ENCODE data around the gene SAMHD1.

Gene SAMHD1

GRCh38 chr20:36865861-36866149 lies 85.7 kb downstream of the SAMHD1 start:
- no peak for TF ChIP-seq CTCF (IDR thresholded peaks at IDR 0.05; ENCODE audit: low read depth, low read length)
- no peak for DNase-seq (ENCODE audit: extremely low read depth, low read depth)

- no peak for TF ChIP-seq CTCF (IDR thresholded peaks at IDR 0.05; ENCODE audit: low read depth, low read length)
- no peak for DNase-seq (ENCODE audit: extremely low read depth, low read depth)
Measured at GRCh38 chr20:36865076-36865860, 86.2 kb downstream of the SAMHD1 start.

- no peak for DNase-seq (ENCODE audit: extremely low read depth, low read depth)
- no peak for TF ChIP-seq CTCF (IDR thresholded peaks at IDR 0.05; ENCODE audit: low read depth, low read length)
Measured at GRCh38 chr20:36862857-36863668, 88.4 kb downstream of the SAMHD1 start.

DNA sequence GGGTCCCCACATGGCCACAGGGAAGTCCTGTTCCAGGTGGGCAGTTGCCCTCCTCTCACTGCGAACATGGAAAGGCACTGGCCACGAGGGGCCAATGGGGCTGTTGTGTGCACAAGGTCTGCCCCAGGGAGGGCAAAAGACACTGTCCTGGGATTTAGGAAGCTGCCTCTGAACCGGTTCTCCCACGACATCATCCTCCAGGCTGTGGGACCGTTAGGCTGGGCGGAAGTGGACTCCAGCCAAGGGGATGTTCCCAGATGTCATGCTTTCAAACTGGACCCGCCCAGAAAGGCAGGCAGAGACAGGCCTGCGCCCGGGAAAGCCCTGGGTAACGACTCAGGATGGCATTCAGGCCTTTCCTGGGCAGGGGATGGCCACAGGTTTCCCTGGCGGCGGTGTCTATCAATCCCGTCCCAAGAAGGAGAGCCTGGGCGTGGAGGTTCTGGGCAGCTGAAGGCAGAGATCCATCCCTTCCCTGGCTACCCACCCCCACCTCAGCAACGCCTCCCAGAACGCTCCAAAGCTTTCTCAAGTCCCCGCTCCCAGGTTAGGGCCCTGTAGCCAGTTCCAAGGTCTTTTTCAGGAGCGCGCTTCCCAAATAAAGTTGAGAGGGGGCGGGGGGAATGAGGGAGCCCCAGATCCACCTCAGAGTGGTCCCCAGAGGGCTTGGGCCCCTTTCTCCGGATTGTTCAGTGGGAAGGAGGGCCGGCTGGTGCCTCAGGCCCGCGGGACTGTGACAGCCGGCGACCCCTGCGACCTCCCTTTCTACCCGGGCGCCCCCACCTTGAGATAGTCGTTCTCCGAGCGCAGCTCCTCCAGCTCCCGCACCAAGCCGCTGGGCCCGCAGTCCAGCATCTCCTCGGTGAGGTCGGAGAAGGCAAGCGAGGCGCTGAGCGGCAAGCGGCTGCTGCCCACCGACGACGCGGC lies 89.4 kb downstream of the SAMHD1 start:
- DNase-seq (ENCODE audit: extremely low read depth, low read depth) = peak; percentile 48

DNA sequence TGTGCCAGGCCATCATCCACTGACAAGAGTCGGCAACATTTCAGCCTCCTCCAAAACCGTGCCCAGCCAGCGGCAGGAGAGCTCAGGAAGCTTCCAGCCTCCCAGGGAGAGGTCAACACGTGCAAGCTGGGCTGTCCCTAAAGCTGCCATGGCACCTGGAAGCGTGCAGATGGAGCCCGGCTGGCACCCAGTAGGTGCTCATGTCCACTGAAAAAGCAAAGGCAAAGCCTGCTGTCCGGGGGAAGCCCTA lies 90.0 kb downstream of the SAMHD1 start:
- no peak for TF ChIP-seq CTCF (IDR thresholded peaks at IDR 0.05; ENCODE audit: low read depth, low read length)
- DNase-seq (ENCODE audit: extremely low read depth, low read depth) = no peak

More for the DNA sequence above, 89.4 kb downstream of the SAMHD1 start:
- no peak for TF ChIP-seq CTCF (IDR thresholded peaks at IDR 0.05; ENCODE audit: low read depth, low read length)

DNA sequence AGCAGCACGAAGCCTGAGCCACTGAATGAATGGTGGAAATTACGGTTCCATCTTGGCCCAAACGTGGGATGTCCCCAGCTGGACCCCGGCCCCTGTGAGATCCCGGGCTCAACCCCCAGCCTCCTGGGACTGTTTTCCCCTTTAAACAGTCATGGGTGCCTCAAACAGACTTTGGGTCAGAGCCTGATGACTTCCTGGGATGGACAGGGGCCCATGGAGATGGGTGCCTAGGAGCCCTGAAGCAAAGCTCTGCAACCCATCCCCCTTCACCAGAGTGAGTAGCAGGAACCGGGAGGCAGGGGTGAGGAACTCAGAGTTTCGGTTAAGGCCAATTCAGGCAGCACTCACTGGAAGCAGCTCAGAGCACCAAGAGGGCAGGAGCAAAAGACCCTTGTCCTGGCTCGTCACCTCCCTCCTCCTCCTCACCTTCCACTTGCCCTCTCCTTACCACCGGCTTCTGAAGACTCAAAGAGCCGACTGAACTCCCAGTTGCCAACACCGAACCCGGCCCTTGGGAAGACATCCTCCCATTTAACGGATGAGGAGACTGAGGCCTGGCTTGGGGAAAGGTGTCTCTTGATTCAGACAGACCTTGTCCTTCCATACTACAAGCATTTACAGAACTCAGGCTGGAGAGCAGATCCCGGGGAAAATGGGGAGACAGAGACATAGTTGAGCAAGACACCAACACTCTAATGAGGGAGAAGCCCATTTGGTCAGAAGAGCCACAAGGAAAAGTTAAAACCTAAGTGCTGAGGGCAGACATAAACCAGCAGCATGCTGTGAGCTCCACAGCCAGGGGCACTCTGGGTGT lies 90.5 kb downstream of the SAMHD1 start:
- no peak for TF ChIP-seq CTCF (IDR thresholded peaks at IDR 0.05; ENCODE audit: low read depth, low read length)
- no peak for DNase-seq (ENCODE audit: extremely low read depth, low read depth)
